Measurements from ENCODE around the gene SLC39A1. TPM values are rescaled to one million over a fixed set of nuclear protein-coding genes. Genes with fewer than 3 reads are reported as not detected.

SLC39A1 gene
- total and polyA plus RNA-seq, 9 of the 15 experiments (the other 6 are each of a cell fraction or from before 2014, with no cell fraction given): 9.9 to 81.1 (median 62.7) TPM

DNA sequence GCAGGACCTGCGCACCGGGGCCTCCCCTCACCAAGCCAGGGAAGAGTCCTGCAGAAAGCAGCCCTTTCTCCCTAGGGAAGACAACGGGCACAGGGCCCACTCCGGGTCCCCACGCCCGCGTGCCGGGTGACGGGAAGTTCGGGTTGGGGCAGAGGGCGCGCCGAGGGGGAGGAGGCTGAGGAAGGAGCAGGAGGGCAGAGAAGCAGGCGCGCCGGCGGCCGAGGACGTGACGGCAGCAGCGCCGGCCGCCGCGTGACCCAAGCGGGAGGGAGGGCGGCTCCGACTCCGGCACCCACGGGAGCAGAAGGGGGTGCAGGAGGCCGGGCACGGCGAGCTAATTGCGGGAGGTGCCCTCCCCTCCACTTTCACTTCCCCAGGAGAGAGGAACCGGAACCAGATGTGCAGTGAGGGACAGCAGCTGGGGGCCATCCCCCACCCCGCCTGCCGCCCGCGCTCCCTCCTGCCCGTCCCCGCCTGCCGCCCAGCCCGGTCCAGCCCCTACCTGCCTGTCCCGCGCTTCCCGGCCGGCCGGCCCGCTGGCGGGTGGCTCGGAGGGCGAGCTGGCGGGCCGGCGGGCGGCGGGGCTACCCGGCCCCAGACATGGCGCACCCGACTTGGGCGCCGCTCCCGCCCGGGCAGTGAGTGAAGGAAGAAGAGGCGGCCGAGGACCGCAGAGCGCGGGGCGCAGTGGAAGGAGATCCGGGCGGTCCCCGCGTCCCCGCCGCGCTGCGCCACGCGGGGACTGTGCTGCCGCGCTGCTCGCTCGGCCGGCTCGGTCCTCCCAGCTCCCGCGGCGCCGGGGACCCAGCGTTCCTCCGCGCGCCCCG lies 17.3 kb downstream of the SLC39A1 start (continued):
- TF ChIP-seq ZBTB40 (IDR thresholded peaks at IDR 0.05) (peak; percentile 66), ZBTB40 (CRISPR knock-in tag; IDR thresholded peaks at IDR 0.05) (no peak), ZC3H8 (IDR thresholded peaks at IDR 0.05) (no peak), ZNF583 (CRISPR knock-in tag; IDR thresholded peaks at IDR 0.05) (no peak)
- TF ChIP-seq, protein P1, sequence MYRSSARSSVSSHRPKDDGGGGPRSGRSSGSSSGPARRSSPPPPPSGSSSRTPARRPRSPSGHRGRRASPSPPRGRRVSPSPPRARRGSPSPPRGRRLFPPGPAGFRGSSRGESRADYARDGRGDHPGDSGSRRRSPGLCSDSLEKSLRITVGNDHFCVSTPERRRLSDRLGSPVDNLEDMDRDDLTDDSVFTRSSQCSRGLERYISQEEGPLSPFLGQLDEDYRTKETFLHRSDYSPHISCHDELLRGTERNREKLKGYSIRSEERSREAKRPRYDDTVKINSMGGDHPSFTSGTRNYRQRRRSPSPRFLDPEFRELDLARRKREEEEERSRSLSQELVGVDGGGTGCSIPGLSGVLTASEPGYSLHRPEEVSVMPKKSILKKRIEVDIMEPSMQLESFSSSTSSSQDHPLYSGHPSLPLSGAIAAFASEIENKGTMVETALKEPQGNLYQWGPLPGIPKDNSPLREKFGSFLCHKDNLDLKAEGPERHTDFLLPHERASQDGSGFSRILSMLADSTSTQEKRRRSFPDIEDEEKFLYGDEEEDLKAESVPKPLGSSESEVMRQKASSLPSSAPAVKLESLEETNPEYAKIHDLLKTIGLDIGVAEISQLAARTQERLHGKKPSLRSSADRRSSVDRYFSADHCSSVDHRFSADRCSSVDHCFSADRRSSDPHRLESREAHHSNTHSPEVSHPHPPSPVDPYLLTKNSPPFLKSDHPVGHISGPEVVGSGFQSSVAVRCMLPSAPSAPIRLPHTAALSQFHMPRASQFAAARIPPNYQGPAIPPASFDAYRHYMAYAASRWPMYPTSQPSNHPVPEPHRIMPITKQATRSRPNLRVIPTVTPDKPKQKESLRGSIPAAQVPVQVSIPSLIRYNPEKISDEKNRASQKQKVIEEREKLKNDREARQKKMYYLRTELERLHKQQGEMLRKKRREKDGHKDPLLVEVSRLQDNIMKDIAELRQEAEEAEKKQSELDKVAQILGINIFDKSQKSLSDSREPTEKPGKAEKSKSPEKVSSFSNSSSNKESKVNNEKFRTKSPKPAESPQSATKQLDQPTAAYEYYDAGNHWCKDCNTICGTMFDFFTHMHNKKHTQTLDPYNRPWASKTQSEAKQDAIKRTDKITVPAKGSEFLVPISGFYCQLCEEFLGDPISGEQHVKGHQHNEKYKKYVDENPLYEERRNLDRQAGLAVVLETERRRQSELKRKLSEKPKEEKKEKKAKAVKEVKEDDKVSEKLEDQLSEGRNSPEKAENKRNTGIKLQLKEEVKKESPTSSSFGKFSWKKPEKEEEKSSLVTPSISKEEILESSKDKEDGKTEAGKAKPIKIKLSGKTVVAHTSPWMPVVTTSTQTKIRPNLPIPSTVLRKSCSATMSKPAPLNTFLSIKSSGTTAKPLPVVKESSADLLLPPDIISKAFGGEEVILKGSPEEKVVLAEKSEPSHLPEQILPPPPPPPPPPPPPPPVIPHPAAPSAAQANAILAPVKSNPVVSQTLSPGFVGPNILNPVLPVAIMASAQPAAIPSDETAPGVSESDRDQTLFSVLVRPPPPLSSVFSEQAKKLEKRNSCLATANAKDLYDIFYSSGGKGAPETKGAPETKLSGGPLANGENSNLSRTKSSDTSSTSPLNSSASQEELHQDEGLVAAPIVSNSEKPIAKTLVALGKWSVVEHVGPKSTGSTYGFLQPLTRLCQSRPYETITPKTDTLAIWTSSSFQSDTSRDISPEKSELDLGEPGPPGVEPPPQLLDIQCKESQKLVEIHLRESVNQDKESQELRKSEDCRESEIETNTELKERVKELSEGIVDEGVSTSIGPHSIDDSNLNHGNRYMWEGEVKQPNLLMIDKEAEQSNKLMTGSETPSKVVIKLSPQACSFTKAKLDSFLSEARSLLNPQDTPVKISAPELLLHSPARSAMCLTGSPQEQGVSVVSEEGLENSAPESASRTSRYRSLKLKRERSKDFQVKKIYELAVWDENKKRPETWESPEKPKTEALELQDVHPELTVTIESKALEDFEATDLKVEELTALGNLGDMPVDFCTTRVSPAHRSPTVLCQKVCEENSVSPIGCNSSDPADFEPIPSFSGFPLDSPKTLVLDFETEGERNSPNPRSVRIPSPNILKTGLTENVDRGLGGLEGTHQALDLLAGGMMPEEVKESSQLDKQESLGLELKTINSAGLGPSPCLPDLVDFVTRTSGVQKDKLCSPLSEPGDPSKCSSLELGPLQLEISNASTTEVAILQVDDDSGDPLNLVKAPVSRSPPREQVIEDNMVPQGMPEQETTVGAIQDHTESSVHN (IDR thresholded peaks at IDR 0.05; ENCODE audit: borderline replicate concordance in 1 of 2, low read depth in 1 of 2): no peak
- TF ChIP-seq, protein P2, sequence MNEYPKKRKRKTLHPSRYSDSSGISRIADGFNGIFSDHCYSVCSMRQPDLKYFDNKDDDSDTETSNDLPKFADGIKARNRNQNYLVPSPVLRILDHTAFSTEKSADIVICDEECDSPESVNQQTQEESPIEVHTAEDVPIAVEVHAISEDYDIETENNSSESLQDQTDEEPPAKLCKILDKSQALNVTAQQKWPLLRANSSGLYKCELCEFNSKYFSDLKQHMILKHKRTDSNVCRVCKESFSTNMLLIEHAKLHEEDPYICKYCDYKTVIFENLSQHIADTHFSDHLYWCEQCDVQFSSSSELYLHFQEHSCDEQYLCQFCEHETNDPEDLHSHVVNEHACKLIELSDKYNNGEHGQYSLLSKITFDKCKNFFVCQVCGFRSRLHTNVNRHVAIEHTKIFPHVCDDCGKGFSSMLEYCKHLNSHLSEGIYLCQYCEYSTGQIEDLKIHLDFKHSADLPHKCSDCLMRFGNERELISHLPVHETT (CRISPR knock-in tag; conservative IDR thresholded peaks at IDR 0.05 in 1 of 2, IDR thresholded peaks at IDR 0.05 in 1 of 2): peak in 1 of 2 experiments; percentile 90; a peak in 2 of 4 replicates
